HG03196 (cell line): Measurements from ENCODE around the gene NAT14.

ENCODE experiments used
- ATAC-seq: cut with Tn5 transposase; IDR thresholded peaks from one replicate; pipeline ENCODE4 v1.9.1; 2021; ENCODE audit not compliant: unreplicated experiment

Gene NAT14

GRCh38 chr19:55468054-55468393 is 17.0 kb upstream of the NAT14 start:
- no peak for ATAC-seq

- ATAC-seq = no peak
Observed at GRCh38 chr19:55471266-55471665, 13.7 kb upstream of the NAT14 start.

- no peak for ATAC-seq
Observed at GRCh38 chr19:55472463-55472862, 12.5 kb upstream of the NAT14 start.

GRCh38 chr19:55473225-55474012 is 11.6 kb upstream of the NAT14 start:
- no peak for ATAC-seq

- ATAC-seq = no peak
Observed at GRCh38 chr19:55474269-55475265, 10.4 kb upstream of the NAT14 start.

GRCh38 chr19:55476100-55476775 is 8.8 kb upstream of the NAT14 start, which contains the start of gene ZNF628:
ZNF628 (plus strand) TSS chr19:55476617; CDS start chr19:55479911, 3,294 bp downstream.
- ATAC-seq = peak; percentile 85

GRCh38 chr19:55477905-55478304 is 7.1 kb upstream of the NAT14 start:
- ATAC-seq = no peak

- no peak for ATAC-seq
Observed at GRCh38 chr19:55478364-55478763, 6.6 kb upstream of the NAT14 start.

- ATAC-seq = no peak
Observed at GRCh38 chr19:55479045-55479444, 5.9 kb upstream of the NAT14 start.

GRCh38 chr19:55479451-55480230 is 5.3 kb upstream of the NAT14 start:
- ATAC-seq = no peak

- no peak for ATAC-seq
Observed at GRCh38 chr19:55481148-55481793, 3.7 kb upstream of the NAT14 start.

- no peak for ATAC-seq
Observed at GRCh38 chr19:55481794-55482155, 3.2 kb upstream of the NAT14 start.

GRCh38 chr19:55482156-55482961 is 2.6 kb upstream of the NAT14 start:
- ATAC-seq = no peak

GRCh38 chr19:55482967-55483705 is 1.9 kb upstream of the NAT14 start:
- no peak for ATAC-seq

GRCh38 chr19:55483706-55484592 is 1.0 kb upstream of the NAT14 start:
- no peak for ATAC-seq

GRCh38 chr19:55485439-55486011 is 537 bp downstream of the NAT14 start:
- no peak for ATAC-seq
